ENCODE measurements around the gene LHPP. TPM values are rescaled to one million over a fixed set of nuclear protein-coding genes. Genes with fewer than 3 reads are reported as not detected.

LHPP gene
- polyA plus RNA-seq, 1 experiment, result 7.1 TPM

GRCh38 chr10:124655191-124656112, 193.8 kb downstream of the LHPP start:
- no peak for TF ChIP-seq CTCF (IDR thresholded peaks at IDR 0.05; ENCODE audit: low read depth, low read length)
- ChIA-PET CTCF (no interaction called here), POLR2A (no interaction called here)
- H3K27me3 ChIP-seq (ENCODE audit: control insufficient read depth, insufficient read depth, low read length), result no peaks in the 10 kb centered on the region
- no peak overlapping the region for H3K27ac ChIP-seq (ENCODE audit: low read depth, low read length)
- no peak overlapping the region for H3K4me3 ChIP-seq (ENCODE audit: low read depth, low read length)
- no peak for DNase-seq (ENCODE audit: low read depth, low spot score)
- no peaks in the 10 kb centered on the region; the same call in 1 of the 2 replicates for H3K9me3 ChIP-seq (ENCODE audit: control insufficient read depth, insufficient read depth, low read length)

- no peak for TF ChIP-seq CTCF (IDR thresholded peaks at IDR 0.05; ENCODE audit: low read depth, low read length)
- H3K9me3 ChIP-seq (ENCODE audit: control insufficient read depth, insufficient read depth, low read length), result no peaks in the 10 kb centered on the region; the same call in 1 of the 2 replicates
- POLR2A ChIA-PET, result no interaction called here
- H3K4me3 ChIP-seq (ENCODE audit: low read depth, low read length), result no peak overlapping the region
- CTCF ChIA-PET, result no interaction called here
- DNase-seq (ENCODE audit: low read depth, low spot score), result no peak
- no peak overlapping the region for H3K27ac ChIP-seq (ENCODE audit: low read depth, low read length)
- H3K27me3 ChIP-seq (ENCODE audit: control insufficient read depth, insufficient read depth, low read length), result no peaks in the 10 kb centered on the region
These were observed 194.5 kb downstream of the LHPP start for GRCh38 chr10:124656113-124656490.

GRCh38 chr10:124656541-124656940, 194.9 kb downstream of the LHPP start:
- ChIA-PET POLR2A (no interaction called here), CTCF (no interaction called here)
- no peaks in the 10 kb centered on the region for H3K27me3 ChIP-seq (ENCODE audit: control insufficient read depth, insufficient read depth, low read length)
- DNase-seq (ENCODE audit: low read depth, low spot score), result no peak
- no peak for TF ChIP-seq CTCF (IDR thresholded peaks at IDR 0.05; ENCODE audit: low read depth, low read length)
- H3K27ac ChIP-seq (ENCODE audit: low read depth, low read length), result no peak overlapping the region
- no peak overlapping the region for H3K4me3 ChIP-seq (ENCODE audit: low read depth, low read length)
- H3K9me3 ChIP-seq (ENCODE audit: control insufficient read depth, insufficient read depth, low read length), result no peaks in the 10 kb centered on the region; the same call in 1 of the 2 replicates

GRCh38 chr10:124657806-124658205, 196.2 kb downstream of the LHPP start:
- Histone ChIP-seq H3K27me3 (ENCODE audit: control insufficient read depth, insufficient read depth, low read length) (no peaks in the 10 kb centered on the region), H3K27ac (ENCODE audit: low read depth, low read length) (no peak overlapping the region), H3K4me3 (ENCODE audit: low read depth, low read length) (no peak overlapping the region), H3K9me3 (ENCODE audit: control insufficient read depth, insufficient read depth, low read length) (no peaks in the 10 kb centered on the region; the same call in 1 of the 2 replicates)
- no peak for TF ChIP-seq CTCF (IDR thresholded peaks at IDR 0.05; ENCODE audit: low read depth, low read length)
- no peak for DNase-seq (ENCODE audit: low read depth, low spot score)
- ChIA-PET POLR2A (no interaction called here), CTCF (no interaction called here)

GRCh38 chr10:124658591-124659242, 197.1 kb downstream of the LHPP start:
- DNase-seq (ENCODE audit: low read depth, low spot score), result no peak
- CTCF ChIA-PET, result interaction anchor here (1.6 kb wide), 1 partner anchor 12 kb away, joined by 5 read pairs; no protein-coding TSS in a partner anchor
- POLR2A ChIA-PET, result no interaction called here
- no peaks in the 10 kb centered on the region for H3K27me3 ChIP-seq (ENCODE audit: control insufficient read depth, insufficient read depth, low read length)
- no peak overlapping the region for H3K4me3 ChIP-seq (ENCODE audit: low read depth, low read length)
- no peak overlapping the region for H3K27ac ChIP-seq (ENCODE audit: low read depth, low read length)
- H3K9me3 ChIP-seq (ENCODE audit: control insufficient read depth, insufficient read depth, low read length), result no peaks in the 10 kb centered on the region; the same call in 1 of the 2 replicates
- TF ChIP-seq CTCF (IDR thresholded peaks at IDR 0.05; ENCODE audit: low read depth, low read length), result no peak
